Muscle of arm (tissue), 12 donors: ENCODE data around the gene RAB30. TPM values are rescaled to one million over a fixed set of nuclear protein-coding genes. Genes with fewer than 3 reads are reported as not detected.
"Not testable (repeated sequence)": the region's sequence is repeated elsewhere in the genome, so short reads cannot be mapped to it uniquely, and the experiment has no call there.

Experiments used
- DNase-seq: peaks from one replicate; pipeline ENCODE4 v3.0.0-alpha.2; 2013
- polyA plus RNA-seq, 12 donors: library from polyadenylated mRNA; unstranded; fragments of 120-200 nt; gene quantifications; one replicate each; pipeline ENCODE4 v1.2.1, GENCODE V29; 2013; ENCODE audit not compliant: insufficient read length in 12 of 12

Gene RAB30
- polyA plus RNA-seq, 12 donors = 12.8 to 21.0 (median 16.1) TPM; not detected in 1

DNA sequence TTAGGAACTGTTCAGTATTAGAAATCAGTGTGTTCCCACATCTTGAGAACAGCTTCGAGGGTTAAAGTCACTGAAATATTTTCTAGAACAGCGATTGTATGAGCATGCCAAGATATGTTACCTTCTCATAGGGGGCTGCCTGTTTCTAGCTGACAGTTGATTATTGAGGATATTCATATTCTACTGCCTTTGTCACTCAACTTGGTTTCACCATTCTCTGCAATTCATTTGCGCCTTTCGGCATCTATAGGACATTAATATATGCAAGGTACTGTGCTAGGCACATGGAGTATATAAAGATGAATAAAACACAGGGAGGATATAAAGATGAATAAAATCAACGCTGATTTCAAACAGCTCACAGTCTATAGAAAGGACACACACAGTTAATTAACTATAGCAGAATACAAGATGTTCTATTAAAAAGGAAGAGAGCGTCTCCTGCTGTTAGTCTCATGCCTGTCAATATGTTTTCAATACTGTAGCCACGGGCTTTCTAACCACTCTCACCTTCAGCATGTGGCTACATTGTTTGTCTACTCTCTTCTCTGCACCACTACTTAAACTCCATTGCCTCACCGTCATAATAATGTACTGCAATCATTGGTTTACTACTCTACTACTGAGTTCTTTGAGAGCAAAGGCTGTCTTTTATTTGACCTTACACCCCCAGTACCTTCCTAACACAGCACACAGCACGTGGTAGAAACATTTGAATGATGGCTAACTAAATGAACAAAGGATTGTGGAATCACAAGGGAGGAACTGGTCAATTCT, 81.9 kb downstream of the RAB30 start:
- DNase-seq = no peak

- no peak for DNase-seq
These were observed 82.6 kb downstream of the RAB30 start for GRCh38 chr11:82988936-82989627.

DNA sequence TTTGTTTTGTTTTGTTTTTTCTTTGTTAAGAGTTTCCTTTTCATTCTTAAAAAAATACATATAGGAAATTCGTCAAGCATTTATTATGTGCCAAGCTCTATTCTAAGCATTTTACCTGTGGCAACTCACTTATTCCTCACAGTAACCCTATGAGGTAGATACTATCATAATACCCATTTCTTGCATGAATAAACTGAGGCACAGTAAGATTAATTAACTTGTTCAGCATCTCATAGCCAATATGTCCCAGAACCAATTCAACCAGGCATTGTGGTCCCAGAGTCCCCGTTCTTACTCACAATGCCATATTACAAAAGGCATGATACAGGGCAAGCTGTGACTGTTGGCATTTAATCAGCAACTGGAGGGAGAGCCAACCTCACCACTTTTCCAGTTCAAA, 83.7 kb downstream of the RAB30 start:
- DNase-seq = no peak

GRCh38 chr11:82986446-82986845, 85.3 kb downstream of the RAB30 start:
- no peak for DNase-seq

DNA sequence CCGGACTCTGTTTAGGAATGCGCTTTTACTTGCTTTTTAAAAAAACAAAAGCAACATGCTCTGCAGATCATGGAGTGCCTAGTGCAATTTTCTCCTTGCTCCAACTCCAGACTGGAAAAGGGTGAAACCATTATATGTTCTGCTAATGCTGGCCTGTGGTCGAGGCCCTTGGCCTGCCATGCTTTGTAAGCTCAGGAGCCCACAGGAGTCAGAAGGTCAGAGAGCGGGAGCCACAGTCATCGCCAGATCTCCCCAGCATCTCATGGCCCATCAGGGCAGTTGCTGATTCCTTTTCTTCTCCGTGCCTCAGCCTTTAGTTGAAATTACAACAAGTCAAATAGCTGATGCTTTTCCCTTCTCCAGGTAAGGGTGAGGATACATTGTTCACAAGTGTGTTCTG, 89.8 kb downstream of the RAB30 start:
- no peak for DNase-seq

GRCh38 chr11:82980947-82981346, 90.8 kb downstream of the RAB30 start:
- no peak for DNase-seq

DNA sequence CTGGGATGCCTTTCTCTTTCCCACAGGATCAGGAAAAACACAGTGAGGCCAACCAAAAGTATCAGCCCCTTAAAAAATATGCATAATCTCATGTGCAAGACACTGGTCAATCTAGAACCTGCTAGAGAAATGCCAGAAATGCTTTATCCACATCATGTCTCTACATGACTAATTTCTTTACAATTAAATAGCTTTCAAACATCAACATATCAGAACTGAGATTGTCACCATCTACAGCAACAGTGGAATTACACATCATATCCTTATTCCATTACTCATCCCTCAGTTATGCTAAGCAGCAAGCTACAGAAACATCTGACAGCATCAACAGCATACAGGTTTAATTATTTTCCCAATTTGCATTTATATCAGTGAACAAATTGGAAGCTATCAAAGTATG, 91.4 kb downstream of the RAB30 start:
- no peak for DNase-seq

- DNase-seq = no peak
These were observed 91.9 kb downstream of the RAB30 start for GRCh38 chr11:82979824-82980223.

GRCh38 chr11:82978422-82979099, 93.1 kb downstream of the RAB30 start:
- DNase-seq = no peak

DNA sequence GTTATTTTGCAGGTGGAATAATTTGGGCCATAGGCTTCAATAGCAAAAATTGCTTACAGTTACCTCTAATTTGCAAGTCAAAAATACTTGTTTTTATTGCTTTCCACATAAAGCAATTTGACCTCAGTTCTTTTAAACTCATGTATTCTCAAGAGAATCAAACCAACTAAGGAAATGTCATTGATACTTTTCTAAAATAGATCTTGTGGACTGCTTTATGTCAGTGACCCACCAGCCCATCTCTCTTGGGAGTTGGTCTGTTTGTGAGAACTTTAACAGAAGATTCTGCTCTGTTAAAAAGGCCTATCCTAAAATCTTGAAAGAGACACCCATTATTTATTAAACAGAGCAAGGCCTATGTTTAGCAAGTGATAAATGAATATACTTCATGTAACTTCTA, 94.9 kb downstream of the RAB30 start:
- no peak for DNase-seq

GRCh38 chr11:82975882-82976281, 95.8 kb downstream of the RAB30 start:
- DNase-seq = no peak

DNA sequence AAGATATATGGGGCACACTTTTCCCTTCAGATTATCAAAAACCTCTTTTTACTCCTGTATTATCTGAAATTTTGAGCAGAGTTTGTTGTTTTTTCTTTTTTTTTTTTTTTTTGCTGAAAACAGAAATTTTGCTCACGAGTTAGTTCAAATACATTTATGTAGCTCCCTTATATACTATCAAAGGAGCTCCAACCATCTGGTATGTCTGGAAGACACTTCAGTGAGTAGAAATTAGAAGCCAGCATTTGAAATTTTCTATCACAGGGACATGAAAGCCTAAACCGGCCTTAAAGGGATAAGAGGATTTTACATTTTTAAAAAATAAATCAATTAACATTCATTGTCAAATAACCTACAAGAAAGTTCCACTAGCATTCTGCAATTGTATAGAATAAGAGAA, 96.8 kb downstream of the RAB30 start:
- DNase-seq = no peak

DNA sequence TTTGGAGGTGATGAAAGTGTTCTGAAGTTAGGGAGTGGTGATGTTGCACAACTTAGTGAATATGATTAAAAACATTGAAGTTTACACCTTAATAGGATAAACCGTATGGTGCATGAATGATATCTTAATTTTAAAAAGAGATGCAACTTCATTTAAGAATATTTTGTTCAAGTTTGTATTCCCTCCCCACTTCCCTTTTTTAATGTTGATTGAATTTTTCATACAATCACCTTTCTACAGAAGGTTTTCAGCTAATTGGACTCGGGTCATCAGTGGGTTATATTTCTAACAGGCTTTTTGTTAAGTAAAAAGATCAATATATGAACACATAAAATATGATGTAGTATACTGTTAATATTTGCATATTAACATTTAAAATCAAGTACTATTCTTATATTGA, 97.6 kb downstream of the RAB30 start:
- DNase-seq = no peak

DNA sequence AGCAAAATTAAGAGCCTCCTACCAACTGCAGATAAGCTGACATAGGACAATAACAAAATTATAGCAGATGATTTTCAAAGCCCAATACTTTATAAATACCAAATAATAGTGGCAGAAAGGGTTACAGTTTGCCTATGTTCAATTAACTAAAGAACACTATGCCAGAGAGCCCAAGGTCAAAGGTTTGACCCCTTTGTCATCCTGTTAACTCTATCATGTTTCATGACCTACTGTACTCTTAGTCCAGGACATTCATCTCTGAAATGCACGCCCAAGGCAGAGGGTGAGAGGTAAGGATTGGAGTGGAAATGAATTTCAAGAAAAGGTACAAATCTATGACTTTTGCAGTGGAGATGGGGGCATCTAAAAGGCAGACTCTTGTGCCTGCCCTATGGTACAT, 99.6 kb downstream of the RAB30 start:
- DNase-seq = no peak

DNA sequence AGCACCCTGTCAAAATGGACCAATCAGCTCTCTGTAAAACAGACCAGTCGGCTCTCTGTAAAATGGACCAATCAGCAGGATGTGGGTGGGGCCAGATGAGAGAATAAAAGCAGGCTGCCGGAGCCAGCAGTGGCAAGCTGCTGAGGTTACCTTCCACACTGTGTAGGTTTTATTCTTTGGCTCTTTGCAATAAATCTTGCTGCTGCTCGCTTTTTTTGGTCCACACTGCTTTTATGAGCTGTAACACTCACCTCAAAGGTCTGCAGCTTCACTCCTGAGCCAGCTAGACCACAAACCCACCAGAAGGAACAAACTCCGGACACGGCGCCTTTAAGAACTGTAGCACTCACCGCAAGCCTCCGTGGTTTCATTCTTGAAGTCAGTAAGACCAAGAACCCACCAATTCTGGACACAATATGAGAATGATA, 100.2 kb downstream of the RAB30 start:
- DNase-seq = not testable (repeated sequence)

GRCh38 chr11:82970507-82971083, 101.1 kb downstream of the RAB30 start:
- not testable (repeated sequence) for DNase-seq

DNA sequence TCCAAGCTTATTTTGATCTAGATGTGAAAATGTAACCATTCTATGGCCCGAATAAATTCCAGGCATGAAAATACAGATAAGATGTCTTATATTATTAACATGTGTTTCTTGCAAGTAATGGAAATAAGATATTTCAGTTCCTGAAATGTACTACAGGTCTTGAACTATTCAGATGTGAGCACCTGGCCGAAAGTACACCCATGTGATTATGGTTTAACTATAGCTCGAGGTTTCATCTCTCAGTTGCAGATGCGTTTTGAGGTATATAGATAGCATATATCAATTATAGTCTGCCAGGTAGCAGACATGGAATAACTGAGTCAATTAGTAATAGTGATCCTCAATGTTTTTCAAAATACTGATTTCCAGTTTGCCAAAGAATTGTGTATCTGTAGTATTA, 101.9 kb downstream of the RAB30 start:
- DNase-seq = no peak

GRCh38 chr11:82967381-82967780, 104.3 kb downstream of the RAB30 start:
- no peak for DNase-seq

GRCh38 chr11:82962021-82962420, 109.7 kb downstream of the RAB30 start:
- not testable (repeated sequence) for DNase-seq

GRCh38 chr11:82960779-82961143, 110.9 kb downstream of the RAB30 start:
- no peak for DNase-seq

- DNase-seq = no peak
These were observed 111.5 kb downstream of the RAB30 start for GRCh38 chr11:82959987-82960778.
